Mucosa of descending colon (tissue), 3 donors: ENCODE data around the gene PSD2. TPM values are rescaled to one million over a fixed set of nuclear protein-coding genes. Genes with fewer than 3 reads are reported as not detected.

Source experiments
- ATAC-seq: fragments of 200-7000 bp; cut with Tn5 transposase; one replicate; pipeline ENCODE4 v1.9.1; 2020; ENCODE audit warnings: mild to moderate bottlenecking, moderate library complexity
- DNase-seq, 3 donors: peaks; one replicate each; pipeline ENCODE4 v3.0.0-alpha.2; 2020
- H3K36me3 ChIP-seq: fragments of 200-600 bp; one replicate; pipeline ENCODE4 v1.8.0; 2021; ENCODE audit warnings: low read depth, mild to moderate bottlenecking
- H3K4me1 ChIP-seq: fragments of 200-600 bp; one replicate; pipeline ENCODE4 v1.8.0; 2021; ENCODE audit warnings: low read depth, mild to moderate bottlenecking
- H3K4me3 ChIP-seq: fragments of 200-600 bp; one replicate; pipeline ENCODE4 v1.8.0; 2021; ENCODE audit warnings: mild to moderate bottlenecking
- H3K9me3 ChIP-seq: fragments of 200-600 bp; one replicate; pipeline ENCODE4 v1.8.0; 2021; ENCODE audit warnings: mild to moderate bottlenecking
- CTCF ChIP-seq: fragments of 200-600 bp; IDR thresholded peaks from one replicate; pipeline ENCODE4 v1.8.0; 2022; ENCODE audit warnings: antibody characterized with exemption, mild to moderate bottlenecking
- intact Hi-C, 2 donors: fragments of 100-400 bp; cut with DNase I in 1 of 2; cut with micrococcal nuclease in 1 of 2; formaldehyde crosslinking; loops; one replicate each; pipeline versions ENCODE4 v1.11.0 to v1.11.1; 2022; cut with DNase I, micrococcal nuclease
- total RNA-seq, 3 donors: library from RNA; stranded (reverse); fragmentation: NEBNext Ultra II Directional in 2 of 3; extraction: Animal tissue kit (Norgen Biotek cat#: 25700) in 2 of 3; gene quantifications; one replicate each; pipeline versions ENCODE4 v1.2.1 to v1.2.4, GENCODE V29; 2021 to 2023
- donor health status: DM: no; HTN: no; CAD: no; lungs with moderate emphysema.
- donor health status: DM: no; HTN: no; CAD: no.
- donor health status: DM: no; HTN: yes; CAD: no.

PSD2 gene
- total RNA-seq, 3 donors from 2014 or later, result 0.07 to 0.25 TPM; not detected in 1

- DNase-seq, result no peak
- intact Hi-C loops, result no loop called here
- H3K9me3 ChIP-seq, result no peaks in the 10 kb centered on the region
Measured at GRCh38 chr5:139757727-139758509, 37.7 kb upstream of the PSD2 start.

GRCh38 chr5:139758510-139759075 is 37.0 kb upstream of the PSD2 start:
- Histone ChIP-seq H3K4me1 (no peaks in the 10 kb centered on the region), H3K9me3 (no peaks in the 10 kb centered on the region), H3K36me3 (no peaks in the 10 kb centered on the region), H3K4me3 (no peak overlapping the region)
- no peak for DNase-seq
- ATAC-seq, result no peak
- intact Hi-C loops, result no loop called here
- no peak for TF ChIP-seq CTCF

More at GRCh38 chr5:139757727-139758509, 37.7 kb upstream of the PSD2 start:
- H3K4me3 ChIP-seq, result no peak overlapping the region
- no peak for TF ChIP-seq CTCF
- no peaks in the 10 kb centered on the region for H3K4me1 ChIP-seq
- no peak for ATAC-seq
- H3K36me3 ChIP-seq, result no peaks in the 10 kb centered on the region

- TF ChIP-seq CTCF, result no peak
- no peak overlapping the region for H3K4me3 ChIP-seq
- ATAC-seq, result no peak
Measured at GRCh38 chr5:139759219-139759721, 36.3 kb upstream of the PSD2 start.

GRCh38 chr5:139760066-139761056 is 35.2 kb upstream of the PSD2 start:
- Histone ChIP-seq H3K4me3 (no peak overlapping the region), H3K36me3 (no peaks in the 10 kb centered on the region), H3K4me1 (no peaks in the 10 kb centered on the region), H3K9me3 (no peaks in the 10 kb centered on the region)
- intact Hi-C loops, result loop anchor here in 1 of 2 donors (5.0 kb wide), 1 partner anchor 128 kb away; no protein-coding TSS in a partner anchor
- ATAC-seq (no peak), DNase-seq (no peak)
- TF ChIP-seq CTCF, result no peak

More at GRCh38 chr5:139759219-139759721, 36.3 kb upstream of the PSD2 start:
- Histone ChIP-seq H3K4me1 (no peaks in the 10 kb centered on the region), H3K36me3 (no peaks in the 10 kb centered on the region), H3K9me3 (no peaks in the 10 kb centered on the region)
- intact Hi-C loops, result no loop called here
- DNase-seq, result no peak

GRCh38 chr5:139761057-139761450 is 34.6 kb upstream of the PSD2 start:
- Histone ChIP-seq H3K9me3 (no peaks in the 10 kb centered on the region), H3K4me3 (no peak overlapping the region), H3K4me1 (no peaks in the 10 kb centered on the region), H3K36me3 (no peaks in the 10 kb centered on the region)
- ATAC-seq (no peak), DNase-seq (no peak)
- intact Hi-C loops, result loop anchor here in 1 of 2 donors (5.0 kb wide), 1 partner anchor 129 kb away; no protein-coding TSS in a partner anchor
- no peak for TF ChIP-seq CTCF
